Pons (tissue), 1 donor: ENCODE results near the gene HIP1.
A peak's percentile ranks its signal among the peaks of the same experiment; 100 is the strongest.
"Not testable (repeated sequence)": the region's sequence is repeated elsewhere in the genome, so short reads cannot be mapped to it uniquely, and the experiment has no call there.

ENCODE experiments used
- DNase-seq: peaks from one replicate; pipeline ENCODE4 v3.0.0-alpha.2; 2016; ENCODE audit warnings: low spot score

HIP1 gene

DNA sequence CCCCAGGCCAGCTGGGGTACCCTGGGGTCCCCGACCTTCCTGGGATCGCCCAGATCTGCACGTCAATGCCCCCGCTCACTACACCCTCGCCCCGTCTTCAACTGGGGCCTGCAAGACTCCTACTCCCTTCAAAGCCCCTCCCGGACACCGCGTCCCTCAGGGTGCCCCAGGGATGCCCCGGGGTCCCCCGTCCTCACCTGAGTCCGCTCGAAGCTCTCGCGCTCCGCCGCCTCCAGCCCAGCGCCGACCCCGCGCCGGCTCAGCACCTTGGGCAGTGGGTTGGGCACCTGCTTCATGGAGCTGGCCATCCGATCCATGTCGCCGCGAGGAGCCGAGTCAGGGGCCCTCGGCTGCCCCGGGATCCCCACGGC is at the start of gene HIP1:
TSS of gene HIP1 (minus strand) at position 338 of the 371 bp plus-strand sequence. CDS start at position 317, 21 bp downstream.
- DNase-seq = no peak

DNA sequence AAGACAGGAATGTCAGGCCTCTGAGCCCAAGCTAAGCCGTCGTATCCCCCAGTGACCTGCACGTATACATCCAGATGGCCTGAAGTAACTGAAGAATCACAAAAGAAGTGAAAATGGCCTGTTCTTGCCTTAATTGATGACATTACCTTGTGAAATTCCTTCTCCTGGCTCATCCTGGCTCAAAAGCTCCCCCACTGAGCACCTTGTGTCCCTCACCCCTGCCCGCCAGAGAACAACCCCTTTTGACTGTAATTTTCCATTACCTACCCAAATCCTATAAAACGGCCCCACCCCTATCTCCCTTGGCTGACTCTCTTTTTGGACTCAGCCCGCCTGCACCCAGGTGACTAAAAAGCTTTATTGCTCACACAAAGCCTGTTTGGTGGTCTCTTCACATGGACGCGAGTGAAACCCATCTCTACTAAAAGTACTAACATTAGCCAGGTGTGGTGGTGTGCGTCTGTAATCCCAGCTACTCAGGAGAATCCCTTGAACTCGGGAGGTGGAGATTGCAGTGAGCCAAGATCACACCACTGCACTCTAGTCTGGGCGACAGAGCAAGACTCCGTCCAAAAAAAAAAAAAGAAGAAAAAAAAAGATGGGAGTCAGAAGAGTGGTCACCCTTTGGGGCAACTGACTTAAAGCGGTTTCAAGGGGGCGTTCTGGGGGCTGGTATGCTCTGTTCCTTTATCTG is 49.6 kb upstream of the HIP1 start:
- DNase-seq = not testable (repeated sequence)

DNA sequence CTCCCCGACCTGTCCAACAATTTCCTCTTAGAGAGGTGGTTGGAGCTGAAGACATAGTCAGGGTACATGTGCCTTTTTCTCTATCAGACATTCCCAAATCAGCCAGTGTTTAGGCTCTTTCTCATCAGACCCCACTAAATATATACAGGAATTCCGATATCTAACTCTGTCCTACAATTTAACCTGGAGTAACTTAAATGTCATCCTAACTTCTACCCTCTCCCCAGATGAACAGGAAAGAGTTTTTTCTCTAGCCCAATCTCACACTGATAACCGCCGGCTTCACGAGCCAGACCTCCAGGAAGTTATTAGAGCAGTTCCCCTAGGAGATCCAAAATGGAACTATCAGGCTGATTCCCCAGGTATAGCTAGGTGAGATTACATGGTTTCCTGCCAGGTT is 44.3 kb upstream of the HIP1 start:
- DNase-seq = not testable (repeated sequence)

- DNase-seq = not testable (repeated sequence)
These were observed 42.0 kb upstream of the HIP1 start for GRCh38 chr7:75780647-75781273.

- DNase-seq = not testable (repeated sequence)
These were observed 40.8 kb upstream of the HIP1 start for GRCh38 chr7:75779516-75779915.

DNA sequence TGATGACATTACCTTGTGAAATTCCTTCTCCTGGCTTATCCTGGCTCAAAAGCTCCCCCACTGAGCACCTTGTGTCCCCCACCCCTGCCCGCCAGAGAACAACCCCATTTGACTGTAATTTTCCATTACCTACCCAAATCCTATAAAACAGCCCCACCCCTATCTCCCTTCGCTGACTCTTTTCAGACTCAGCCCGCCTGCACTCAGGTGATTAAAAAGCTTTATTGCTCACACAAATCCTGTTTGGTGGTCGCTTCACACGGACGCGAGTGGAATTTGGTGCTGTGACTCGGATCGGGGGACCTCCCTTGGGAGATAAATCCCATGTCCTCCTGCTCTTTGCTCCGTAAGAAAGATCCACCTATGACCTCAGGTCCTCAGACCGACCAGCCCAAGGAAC is 40.3 kb upstream of the HIP1 start:
- DNase-seq = not testable (repeated sequence)

DNA sequence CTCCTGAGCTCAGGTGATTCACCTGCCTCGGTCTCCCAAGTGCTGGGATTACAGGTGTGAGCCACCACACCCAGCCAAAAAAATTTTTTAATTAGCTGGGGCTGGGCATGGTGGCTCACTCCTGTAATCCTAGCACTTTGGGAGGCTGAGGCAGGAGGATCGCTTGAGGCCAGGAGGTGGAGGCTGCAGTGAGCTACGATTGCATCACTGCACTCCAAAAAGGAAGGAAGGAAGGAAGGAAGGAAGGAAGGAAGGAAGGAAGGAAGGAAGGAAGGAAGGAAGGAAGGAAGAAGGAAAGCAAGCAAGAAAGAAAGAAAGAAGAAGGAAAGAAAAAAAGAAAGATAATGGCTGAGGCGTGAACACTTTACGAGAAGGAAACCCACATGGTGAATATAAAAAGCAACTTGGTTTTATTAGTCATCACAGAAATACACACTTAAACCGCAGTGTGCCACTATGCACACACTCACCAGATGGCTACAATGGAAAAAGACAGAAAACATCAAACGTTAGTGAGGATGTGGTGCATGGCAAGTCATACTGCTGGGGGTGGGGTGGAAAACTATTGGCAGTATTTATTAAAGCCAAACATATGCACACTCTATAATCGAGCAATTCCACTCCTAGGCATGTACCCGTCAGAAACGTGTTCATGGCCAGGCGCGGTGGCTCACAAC is 37.7 kb upstream of the HIP1 start:
- DNase-seq = no peak

DNA sequence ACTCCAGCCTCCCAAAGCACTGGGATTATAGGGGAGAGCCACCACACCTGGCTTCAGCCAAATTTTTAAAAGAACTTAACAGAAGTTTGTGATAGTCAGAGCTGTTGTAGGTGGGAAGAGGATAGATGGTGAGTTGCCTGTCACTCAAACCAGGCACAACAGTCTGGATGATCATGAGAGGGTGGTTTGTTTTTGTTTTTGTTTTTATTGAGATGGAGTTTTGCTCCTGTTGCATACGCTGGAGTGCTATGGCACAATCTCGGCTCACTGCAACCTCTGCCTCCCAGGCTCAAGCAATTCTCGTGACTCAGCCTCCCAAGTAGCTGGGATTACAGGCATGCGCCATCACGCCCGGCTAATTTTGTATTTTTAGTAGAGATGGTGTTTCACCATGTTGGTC is 35.2 kb upstream of the HIP1 start:
- DNase-seq = not testable (repeated sequence)

- DNase-seq = no peak
These were observed 33.6 kb upstream of the HIP1 start, which contains the start of gene CCL26 for GRCh38 chr7:75772081-75773077. Gene CCL26, minus strand, starts transcription at chr7:75772211. Its CDS starts 35 bp downstream, at chr7:75772176.

DNA sequence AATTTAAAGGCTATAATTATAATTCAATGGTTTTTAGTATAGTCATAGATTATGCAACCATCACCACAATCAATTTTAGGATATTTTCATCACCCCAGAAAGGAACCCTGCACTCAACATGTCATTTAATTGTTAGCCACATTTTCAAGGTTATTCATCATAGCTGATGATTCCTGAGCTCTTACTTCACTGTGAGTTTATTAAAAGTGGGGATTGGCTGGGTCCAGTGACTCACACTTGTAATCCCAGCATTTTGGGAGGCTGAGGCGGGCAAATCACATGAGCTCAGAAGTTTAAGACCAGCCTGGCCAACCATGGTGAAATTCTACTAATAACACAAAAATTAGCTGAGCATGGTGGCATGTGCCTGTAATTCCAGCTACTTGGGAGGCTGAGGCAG is 32.5 kb upstream of the HIP1 start:
- DNase-seq = no peak

DNA sequence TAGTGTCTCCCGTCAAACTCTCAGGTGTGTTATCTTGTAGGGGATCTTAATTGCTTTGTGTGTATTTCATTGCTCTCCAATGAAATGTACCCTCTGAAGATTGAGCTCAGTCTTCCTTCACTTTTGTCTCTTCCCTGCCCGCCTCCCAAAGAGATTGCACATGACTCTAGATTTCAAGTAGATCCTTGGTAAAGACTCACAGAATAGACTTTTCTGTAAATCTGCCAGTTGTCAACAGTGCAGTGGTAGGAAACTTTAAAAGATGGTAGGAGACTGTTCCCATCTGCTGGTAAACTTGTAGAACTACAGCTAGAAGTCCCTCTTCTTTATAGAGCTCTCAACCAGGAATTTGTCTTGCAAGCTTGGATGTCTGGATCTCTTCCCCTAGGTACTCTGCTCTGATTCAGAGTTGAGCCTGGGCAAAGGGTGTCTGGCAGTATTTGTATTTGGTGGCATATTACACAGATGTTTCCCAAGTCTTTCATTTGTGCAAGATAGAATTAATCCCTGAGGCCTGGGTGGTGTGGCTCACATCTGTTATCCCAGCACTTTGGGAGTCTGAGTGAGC is 23.7 kb upstream of the HIP1 start:
- DNase-seq = peak; percentile 85

DNA sequence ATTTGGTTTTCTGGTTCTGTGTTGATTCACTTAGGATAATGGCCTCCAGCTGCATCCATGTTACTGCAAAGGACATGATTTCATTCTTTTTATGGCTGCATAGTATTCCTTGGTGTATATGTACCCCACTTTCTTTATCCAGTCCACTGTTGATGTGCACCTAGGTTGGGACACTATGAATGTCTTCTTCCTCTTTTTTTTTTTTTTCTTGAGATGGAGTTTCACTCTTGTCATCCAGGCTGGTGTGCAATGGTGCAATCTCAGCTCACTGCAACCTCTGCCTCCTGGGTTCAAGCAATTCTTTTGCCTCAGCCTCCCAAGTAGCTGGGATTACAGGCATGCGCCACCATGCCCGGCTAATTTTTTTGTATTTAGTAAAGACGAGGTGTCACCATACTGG is 23.1 kb upstream of the HIP1 start:
- not testable (repeated sequence) for DNase-seq

- DNase-seq = no peak
These were observed 19.8 kb upstream of the HIP1 start for GRCh38 chr7:75758491-75758890.

DNA sequence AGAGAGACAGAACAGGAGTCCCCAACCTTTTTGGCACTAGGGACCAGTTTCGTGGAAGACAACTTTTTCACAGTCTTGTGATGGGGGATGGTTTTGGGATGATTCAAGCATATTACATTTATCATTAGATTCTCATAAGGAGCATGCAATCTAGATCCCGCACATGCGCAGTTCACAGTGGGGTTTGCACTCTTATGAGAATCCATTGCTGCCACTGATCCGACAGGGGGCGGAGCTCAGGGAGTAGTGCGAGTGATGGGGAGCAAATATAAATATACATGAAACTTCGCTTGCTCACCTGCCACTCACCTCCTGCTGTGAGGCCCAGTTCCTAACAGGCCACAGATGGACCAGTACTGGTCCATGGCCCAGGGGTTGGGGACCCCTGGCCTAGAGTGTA is 19.1 kb upstream of the HIP1 start:
- no peak for DNase-seq

DNA sequence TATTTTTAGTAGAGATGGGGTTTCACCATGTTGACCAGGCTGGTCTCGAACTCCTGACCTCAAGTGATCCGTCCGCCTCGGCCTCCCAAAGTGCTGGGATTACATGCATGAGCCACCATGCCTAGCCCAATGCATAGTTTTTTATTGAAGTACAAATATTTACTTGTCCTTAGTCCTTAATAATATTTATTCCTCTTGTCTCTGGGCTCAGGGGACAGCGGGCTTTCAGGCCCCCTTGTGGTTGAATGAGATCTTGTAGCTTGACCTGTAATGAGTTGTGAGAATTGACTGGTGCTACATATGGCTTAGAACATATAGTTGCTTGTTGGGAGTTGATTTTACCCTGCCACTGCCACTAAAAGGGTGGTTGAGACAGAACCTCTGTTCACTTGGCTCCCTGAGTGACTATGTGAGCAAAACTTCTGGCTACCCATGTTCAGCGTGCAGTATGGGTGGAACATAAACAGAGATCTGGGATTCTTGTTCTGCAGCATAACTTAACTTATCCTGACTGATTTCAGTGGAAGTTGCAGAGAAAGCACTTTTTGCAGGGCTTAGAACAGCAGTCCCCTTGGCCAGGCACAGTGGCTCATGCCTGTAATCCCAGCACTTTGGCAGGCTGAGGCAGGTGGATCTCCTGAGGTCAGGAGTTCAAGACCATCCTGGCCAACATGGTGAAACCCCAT is 18.4 kb upstream of the HIP1 start:
- peak; percentile 32 for DNase-seq

GRCh38 chr7:75756206-75756990 is 17.7 kb upstream of the HIP1 start:
- no peak for DNase-seq

DNA sequence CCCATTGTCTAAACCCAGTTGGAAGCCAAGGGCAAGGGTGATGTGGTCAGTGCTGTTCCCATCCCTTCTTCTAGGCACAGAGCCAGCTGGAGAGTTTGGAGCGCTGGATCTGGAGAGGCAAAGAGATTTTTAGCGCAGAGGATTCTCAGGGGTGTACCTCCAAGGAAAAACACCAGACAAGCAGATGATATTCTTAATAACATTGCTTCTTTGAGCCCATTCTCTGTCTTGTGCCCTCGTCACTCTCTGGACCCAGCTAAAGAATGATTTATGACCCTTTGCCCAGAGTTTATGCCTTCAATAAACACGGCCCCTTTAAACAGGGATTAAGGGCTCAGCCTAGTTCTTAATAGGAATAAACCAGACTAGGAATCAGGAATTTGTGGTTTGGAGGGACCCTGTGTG is 4.7 kb upstream of the HIP1 start:
- no peak for DNase-seq

DNA sequence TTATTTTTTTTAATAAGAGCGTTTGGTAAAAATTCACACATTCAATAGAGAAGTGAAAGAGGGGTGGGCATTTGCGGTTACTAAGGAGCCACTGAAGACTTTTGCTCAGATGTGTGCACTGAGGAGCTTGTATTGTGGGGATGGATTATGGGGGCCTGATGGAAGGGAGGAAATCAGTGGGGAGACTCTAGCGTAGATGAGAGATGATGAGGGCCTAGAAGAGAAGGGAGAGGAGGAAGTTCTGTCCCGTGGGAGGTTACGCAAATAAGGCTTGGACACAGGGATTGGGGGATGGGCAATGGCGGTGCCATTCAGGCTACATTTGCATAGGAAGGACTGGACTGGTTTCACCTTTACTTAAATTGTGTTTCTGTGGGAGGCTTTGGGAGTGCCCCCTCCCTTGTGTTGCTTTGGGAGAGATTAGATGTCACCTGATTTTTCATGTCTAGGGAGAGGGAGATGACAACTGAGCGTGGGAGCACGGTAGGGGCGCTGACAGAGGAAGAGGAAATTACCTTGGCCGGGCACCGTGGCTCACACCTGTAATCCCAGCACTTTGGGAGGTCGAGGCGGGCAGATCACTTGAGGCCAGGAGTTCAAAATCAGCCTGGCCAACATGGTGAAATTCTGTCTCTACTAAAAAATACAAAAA is 2.2 kb upstream of the HIP1 start:
- peak; percentile 68 for DNase-seq

- DNase-seq = no peak
These were observed 1.3 kb upstream of the HIP1 start for GRCh38 chr7:75739796-75740672.
